IMR-90 (cell line): ENCODE results near the gene POLR2J. TPM values are rescaled to one million over a fixed set of nuclear protein-coding genes. Genes with fewer than 3 reads are reported as not detected.
"Not testable (repeated sequence)": the region's sequence is repeated elsewhere in the genome, so short reads cannot be mapped to it uniquely, and the experiment has no call there.

Experiments
- ATAC-seq: fragments of 200-7000 bp; cut with Tn5 transposase; 2 replicates; pipeline ENCODE4 v1.9.1; 2020; ENCODE audit warnings: low read depth, mild to moderate bottlenecking, moderate library complexity
- Bru-seq: library from RNA; stranded (reverse); fragments of 400-500 nt; gene quantifications from one replicate; lab custom pipeline; 2021; lab: Mats Ljungman, UMichigan
- BruChase-seq, 2 experiments: library from RNA; stranded (reverse); fragments of 400-500 nt; gene quantifications; one replicate each; lab custom pipeline; 2021; lab: Mats Ljungman, UMichigan
- BruUV-seq: library from RNA; stranded (reverse); fragments of 400-500 nt; replicated peaks from 2 replicates; lab custom pipeline; 2021; lab: Mats Ljungman, UMichigan
- CTCF ChIA-PET: fragments of 300-600 bp; formaldehyde crosslinking; extraction: SDS; loops from one replicate; lab custom pipeline; 2021; ENCODE audit warnings: antibody characterized with exemption; lab: Yijun Ruan, JAX
- POLR2A ChIA-PET: fragments of 300-600 bp; sonication (Branson Sonifier 250); formaldehyde crosslinking; loops from one replicate; lab custom pipeline; 2022; ENCODE audit warnings: antibody characterized with exemption; ENCODE audit not compliant: unreplicated experiment; lab: Charles Lee
- DNase-seq: peaks from one replicate; pipeline ENCODE4 v3.0.0; 2013
- H2AFZ ChIP-seq: replicated peaks from 2 replicates; pipeline ENCODE3; 2013; ENCODE audit warnings: low read length, mild to moderate bottlenecking; ENCODE audit not compliant: poor library complexity
- H2AK5ac ChIP-seq: 2 replicates; pipeline ENCODE4 v1.6.1; 2013; ENCODE audit warnings: low read depth, low read length, inconsistent platforms
- H2AK9ac ChIP-seq: replicated peaks from 2 replicates; pipeline ENCODE3; 2013; ENCODE audit warnings: mild to moderate bottlenecking, low read depth, low read length, moderate library complexity; ENCODE audit not compliant: poor library complexity
- H2BK120ac ChIP-seq: 2 replicates; pipeline ENCODE4 v1.6.1; 2013; ENCODE audit warnings: low read depth, low read length, inconsistent platforms
- H2BK15ac ChIP-seq: 3 replicates; pipeline ENCODE4 v1.6.1; 2013; ENCODE audit warnings: low read depth, low read length, inconsistent platforms
- H2BK20ac ChIP-seq: 2 replicates; pipeline ENCODE4 v1.6.1; 2013; ENCODE audit warnings: low read depth, mild to moderate bottlenecking, inconsistent platforms, low read length, moderate library complexity
- H2BK5ac ChIP-seq: 2 replicates; pipeline ENCODE4 v1.6.1; 2013; ENCODE audit warnings: mild to moderate bottlenecking, low read depth, low read length, inconsistent platforms; ENCODE audit not compliant: poor library complexity, severe bottlenecking
- H3K14ac ChIP-seq: replicated peaks from 2 replicates; pipeline ENCODE4 v1.6.1; 2013; ENCODE audit warnings: low read depth, low read length, inconsistent platforms
- H3K18ac ChIP-seq: 2 replicates; pipeline ENCODE4 v1.6.1; 2013; ENCODE audit warnings: low read depth, low read length, control low read depth
- H3K23ac ChIP-seq: 2 replicates; pipeline ENCODE4 v1.6.1; 2013; ENCODE audit warnings: low read depth, low read length, inconsistent platforms
- H3K27ac ChIP-seq: 2 replicates; pipeline ENCODE4 v1.5.1; 2013; ENCODE audit warnings: mild to moderate bottlenecking, control low read depth, low read length; ENCODE audit not compliant: insufficient read depth
- H3K27me3 ChIP-seq: 2 replicates; pipeline ENCODE4 v1.6.1; 2013; ENCODE audit warnings: low read length; ENCODE audit not compliant: control insufficient read depth, insufficient read depth
- H3K36me3 ChIP-seq: 2 replicates; pipeline ENCODE4 v1.6.1; 2013; ENCODE audit warnings: low read length, mixed read lengths; ENCODE audit not compliant: control insufficient read depth, insufficient read depth
- H3K4ac ChIP-seq: 2 replicates; pipeline ENCODE4 v1.6.1; 2013; ENCODE audit warnings: low read depth, low read length, inconsistent platforms
- H3K4me1 ChIP-seq: 2 replicates; pipeline ENCODE4 v1.6.1; 2013; ENCODE audit warnings: low read length, mixed read lengths; ENCODE audit not compliant: control insufficient read depth, insufficient read depth
- H3K4me2 ChIP-seq: 2 replicates; pipeline ENCODE4 v1.6.1; 2013; ENCODE audit warnings: low read depth, mild to moderate bottlenecking, control low read depth, low read length, moderate library complexity
- H3K4me3 ChIP-seq: 2 replicates; pipeline ENCODE4 v1.5.1; 2013; ENCODE audit warnings: low read depth, mild to moderate bottlenecking, control low read depth, low read length, moderate library complexity; ENCODE audit not compliant: insufficient read depth
- H3K56ac ChIP-seq: 2 replicates; pipeline ENCODE4 v1.6.1; 2013; ENCODE audit warnings: low read length, inconsistent platforms; ENCODE audit not compliant: insufficient read depth; ENCODE audit errors: extremely low read depth
- H3K79me1 ChIP-seq, 2 experiments: 2 replicates each; pipeline ENCODE4 v1.6.1; 2013; ENCODE audit warnings: low read length in 2 of 2, inconsistent platforms in 1 of 2, low read depth in 1 of 2
- H3K9ac ChIP-seq: 2 replicates; pipeline ENCODE4 v1.6.1; 2013; ENCODE audit warnings: low read depth, low read length, control low read depth
- H3K9me1 ChIP-seq: 2 replicates; pipeline ENCODE4 v1.6.1; 2013; ENCODE audit warnings: low read length, inconsistent platforms; ENCODE audit not compliant: insufficient read depth
- H3K9me3 ChIP-seq: 2 replicates; pipeline ENCODE4 v1.6.1; 2013; ENCODE audit warnings: low read length; ENCODE audit not compliant: control insufficient read depth, insufficient read depth
- H4K20me1 ChIP-seq: 2 replicates; pipeline ENCODE4 v1.6.1; 2013; ENCODE audit warnings: low read length, inconsistent platforms; ENCODE audit not compliant: insufficient read depth
- H4K5ac ChIP-seq: 2 replicates; pipeline ENCODE4 v1.6.1; 2013; ENCODE audit warnings: mild to moderate bottlenecking, low read depth, low read length, control low read depth
- H4K8ac ChIP-seq, 2 experiments: 2 replicates each; pipeline ENCODE4 v1.6.1; 2013; ENCODE audit warnings: low read depth in 2 of 2, low read length in 2 of 2, control low read depth in 1 of 2, inconsistent platforms in 1 of 2
- H4K91ac ChIP-seq: 2 replicates; pipeline ENCODE4 v1.6.1; 2013; ENCODE audit warnings: low read depth, low read length, inconsistent platforms; ENCODE audit not compliant: insufficient read depth
- POLR2A ChIP-seq: IDR thresholded peaks from 2 replicates; pipeline ENCODE4 v1.6.1; 2012; ENCODE audit warnings: mild to moderate bottlenecking, low read depth, low read length
- WGBS, 2 experiments: methylation state at CpG; one replicate each; pipeline versions ENCODE4 v1.1.5 to v1.1.7; 2013; ENCODE audit warnings: missing lambda C conversion rate in 2 of 2; ENCODE audit not compliant: insufficient read length in 1 of 2; ENCODE audit errors: extremely low coverage in 2 of 2; 5-methylcytosine and 5-hydroxymethylcytosine counted together
- dilution Hi-C: fragments of 300-500 bp; cut with HindIII; formaldehyde crosslinking; loops from one replicate; pipeline ENCODE4 v1.14.3; 2018; ENCODE audit warnings: low sequenced_read_pairs; ENCODE audit not compliant: unreplicated experiment
- in situ Hi-C: fragments of 300-500 bp; cut with MboI; formaldehyde crosslinking; loops from 3 replicates; pipeline ENCODE4 v1.14.3; 2019; ENCODE audit warnings: low sequenced_read_pairs, inconsistent platforms, mixed read lengths
- intact Hi-C: fragments of 100-400 bp; cut with micrococcal nuclease; formaldehyde crosslinking; loops from 2 replicates; pipeline ENCODE4 v1.10.0; 2022
- long read RNA-seq: library from polyadenylated mRNA; unstranded; transcript quantifications from one replicate; pipeline ENCODE4 v2.0.0, GENCODE V29; 2021; ENCODE audit not compliant: unreplicated experiment
- polyA plus RNA-seq, 3 experiments: library from polyadenylated mRNA; depleted of rRNA; stranded (reverse); fragments of >200 nt; gene quantifications; 2 replicates each; pipeline ENCODE4 v1.2.3, GENCODE V29; 2012; ENCODE audit warnings: low replicate concordance in 1 of 3
- total RNA-seq: library from RNA; depleted of rRNA; stranded (reverse); fragments of >200 nt; gene quantifications from 2 replicates; pipeline ENCODE4 v1.2.3, GENCODE V29; 2012; rRNA removed
- TF ChIP-seq, protein P1 (sequence below): conservative IDR thresholded peaks from 2 replicates; pipeline ENCODE4 v1.5.1; 2012; ENCODE audit warnings: mild to moderate bottlenecking, low read depth, low read length, improper control_type of control experiment

The POLR2J gene
- total RNA-seq (20.8 and 31.1 TPM in 2 replicates), polyA plus RNA-seq (2012; rRNA removed) (92.6 and 134 TPM in 2 replicates), Bru-seq, nascent RNA (percentile 61 among the genes with signal in this experiment), BruChase-seq, experiment 1, labeled RNA remaining after a 6-hour chase (percentile 63 among the genes with signal in this experiment), BruChase-seq, experiment 2, labeled RNA remaining after a 2-hour chase (percentile 57 among the genes with signal in this experiment)
- polyA plus RNA-seq (2012; cell fraction: cytosol; rRNA removed): 20.8 and 84.9 TPM in 2 replicates
- polyA plus RNA-seq (2012; cell fraction: nucleus; rRNA removed; ENCODE audit: low replicate concordance): 34.1 and 60.3 TPM in 2 replicates
- long read RNA-seq, transcript POLR2J-201 (4 exons, 932 nt): major isoform, 40 of 53 reads
- long read RNA-seq, partial matches to known transcripts: 8 of 53 reads
- long read RNA-seq, other reads (novel, unspliced or antisense): 5 of 53 reads

DNA sequence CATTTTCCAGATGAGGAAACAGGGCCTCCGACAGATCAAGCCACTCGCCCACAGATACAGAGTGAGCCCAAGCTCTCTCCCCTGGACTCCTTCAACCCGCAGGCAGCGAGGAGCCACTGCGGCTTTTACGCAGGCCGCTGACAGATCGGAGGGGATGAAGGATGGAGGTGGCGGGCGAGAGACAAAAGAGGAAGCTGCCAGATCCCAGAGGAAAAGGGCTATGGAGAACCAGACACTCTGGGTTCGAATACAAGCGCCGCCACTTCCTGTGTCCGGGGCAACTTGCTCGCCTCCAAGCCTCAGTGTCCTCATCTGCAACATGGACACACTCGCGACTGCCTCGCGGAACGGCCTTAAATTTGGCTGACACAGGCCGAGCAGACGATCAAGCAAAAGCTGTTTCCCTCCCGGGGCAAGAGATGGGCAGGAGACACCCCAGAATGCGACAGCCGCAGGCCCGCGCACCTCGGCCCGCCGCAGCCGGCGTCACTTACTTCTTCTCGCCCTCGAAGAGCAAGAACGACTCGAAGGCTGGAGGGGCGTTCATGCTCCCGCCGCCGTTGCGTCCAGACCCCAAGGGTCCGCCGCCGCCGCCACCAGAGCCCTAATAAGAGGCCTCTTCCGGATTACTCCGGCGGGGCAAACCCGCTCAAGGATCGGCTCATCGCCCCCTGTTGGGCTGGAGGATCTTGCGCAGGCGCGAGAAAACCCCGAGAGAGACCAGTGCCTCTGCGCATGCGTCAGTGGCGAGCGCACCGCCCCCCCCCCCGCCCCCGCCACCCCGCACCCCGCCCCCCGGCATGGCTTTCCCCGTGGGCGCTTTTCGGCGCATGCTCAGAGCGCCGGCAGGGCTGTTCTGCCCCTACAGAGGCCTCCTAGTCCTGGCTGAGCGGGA is at the start of gene POLR2J:
TSS of gene POLR2J (minus strand) at position 609 of the 895 bp plus-strand sequence. CDS start at position 547, 62 bp downstream.
- H3K4ac ChIP-seq, H3K56ac ChIP-seq, H3K9ac ChIP-seq, BruUV-seq, H3K79me1 ChIP-seq, H2BK15ac ChIP-seq, H3K36me3 ChIP-seq, H4K91ac ChIP-seq, H2AK5ac ChIP-seq, in situ Hi-C loops, H3K9me3 ChIP-seq, H2AFZ ChIP-seq, POLR2A ChIA-PET, H3K18ac ChIP-seq, intact Hi-C loops, H2BK5ac ChIP-seq, H4K20me1 ChIP-seq, H3K9me1 ChIP-seq, CTCF ChIA-PET, H3K4me1 ChIP-seq, H2AK9ac ChIP-seq, H2BK120ac ChIP-seq, H4K5ac ChIP-seq, H3K23ac ChIP-seq, H2BK20ac ChIP-seq, H4K8ac ChIP-seq, dilution Hi-C loops, H3K14ac ChIP-seq, H3K27me3 ChIP-seq: not testable (repeated sequence)
- DNase-seq (peak; percentile 76), ATAC-seq (peak; percentile 95)
- peak; percentile 45; the same call in 1 of the 2 replicates for TF ChIP-seq POLR2A
- TF ChIP-seq, protein P1, sequence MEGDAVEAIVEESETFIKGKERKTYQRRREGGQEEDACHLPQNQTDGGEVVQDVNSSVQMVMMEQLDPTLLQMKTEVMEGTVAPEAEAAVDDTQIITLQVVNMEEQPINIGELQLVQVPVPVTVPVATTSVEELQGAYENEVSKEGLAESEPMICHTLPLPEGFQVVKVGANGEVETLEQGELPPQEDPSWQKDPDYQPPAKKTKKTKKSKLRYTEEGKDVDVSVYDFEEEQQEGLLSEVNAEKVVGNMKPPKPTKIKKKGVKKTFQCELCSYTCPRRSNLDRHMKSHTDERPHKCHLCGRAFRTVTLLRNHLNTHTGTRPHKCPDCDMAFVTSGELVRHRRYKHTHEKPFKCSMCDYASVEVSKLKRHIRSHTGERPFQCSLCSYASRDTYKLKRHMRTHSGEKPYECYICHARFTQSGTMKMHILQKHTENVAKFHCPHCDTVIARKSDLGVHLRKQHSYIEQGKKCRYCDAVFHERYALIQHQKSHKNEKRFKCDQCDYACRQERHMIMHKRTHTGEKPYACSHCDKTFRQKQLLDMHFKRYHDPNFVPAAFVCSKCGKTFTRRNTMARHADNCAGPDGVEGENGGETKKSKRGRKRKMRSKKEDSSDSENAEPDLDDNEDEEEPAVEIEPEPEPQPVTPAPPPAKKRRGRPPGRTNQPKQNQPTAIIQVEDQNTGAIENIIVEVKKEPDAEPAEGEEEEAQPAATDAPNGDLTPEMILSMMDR: peak; percentile 40
- Histone ChIP-seq H3K4me2 (0 out of 2 replicates have a peak within 1 kb of the TSS, but pooled peaks have one; percentile 33), H3K4me3 (peak within 1 kb of the TSS; percentile 38), H3K27ac (peak within 1 kb of the TSS; percentile 29; the same call in 1 of the 2 replicates)
- WGBS, 2 experiments: 0% methylated on average over 13 of the region's 72 CpGs; no CpG with 5 or more reads in 1 of the 2 experiments
